GM18861 (cell line): Measurements from ENCODE around the gene ALG8.
"Not testable (repeated sequence)": the region's sequence is repeated elsewhere in the genome, so short reads cannot be mapped to it uniquely, and the experiment has no call there.

Source experiments
- ATAC-seq: cut with Tn5 transposase; IDR thresholded peaks from one replicate; pipeline ENCODE4 v1.9.1; 2021; ENCODE audit not compliant: unreplicated experiment

ALG8 gene

DNA sequence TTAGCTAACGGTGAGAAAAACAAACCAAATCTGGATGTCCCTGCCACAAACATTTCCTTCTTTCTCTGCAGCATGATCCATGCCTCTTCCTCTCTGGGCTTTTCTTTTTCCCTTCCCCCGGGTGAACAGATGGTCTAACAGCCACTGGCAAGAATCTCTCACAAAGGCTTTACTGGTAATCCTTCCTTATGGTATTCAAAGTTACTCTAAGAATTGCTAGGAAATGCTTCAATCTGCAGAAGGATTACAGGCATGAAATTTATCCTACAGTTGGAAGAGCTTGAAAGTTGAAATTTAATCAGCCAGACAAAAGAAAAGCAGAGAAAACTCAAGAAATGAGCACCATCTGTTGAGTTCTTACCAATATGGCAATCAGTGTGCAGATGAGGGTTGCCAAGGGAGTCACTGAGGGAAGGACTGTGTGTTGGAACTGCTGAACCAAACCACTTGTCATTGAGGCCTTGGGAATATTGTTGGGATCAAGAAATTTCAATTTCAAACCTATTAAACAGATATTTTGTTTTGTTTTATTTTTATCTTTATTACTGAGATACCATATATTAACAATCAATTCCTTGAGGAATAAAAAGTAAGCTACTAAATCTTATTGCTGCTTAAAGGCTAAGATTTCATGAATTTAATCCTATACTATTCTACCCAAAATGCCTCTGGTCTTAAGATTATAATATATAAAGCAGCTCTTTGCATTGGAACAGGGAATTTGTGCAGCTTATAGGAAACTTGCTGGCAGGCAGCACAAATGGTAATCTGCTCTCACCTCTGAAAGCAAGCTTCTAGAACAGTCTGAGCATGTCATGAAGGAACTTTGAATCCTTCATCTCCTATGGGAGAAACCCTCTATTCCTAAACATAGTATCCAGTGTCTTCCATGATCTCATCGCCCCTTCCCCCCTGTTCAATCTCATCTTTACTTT, 30.1 kb downstream of the ALG8 start:
- ATAC-seq: no peak

DNA sequence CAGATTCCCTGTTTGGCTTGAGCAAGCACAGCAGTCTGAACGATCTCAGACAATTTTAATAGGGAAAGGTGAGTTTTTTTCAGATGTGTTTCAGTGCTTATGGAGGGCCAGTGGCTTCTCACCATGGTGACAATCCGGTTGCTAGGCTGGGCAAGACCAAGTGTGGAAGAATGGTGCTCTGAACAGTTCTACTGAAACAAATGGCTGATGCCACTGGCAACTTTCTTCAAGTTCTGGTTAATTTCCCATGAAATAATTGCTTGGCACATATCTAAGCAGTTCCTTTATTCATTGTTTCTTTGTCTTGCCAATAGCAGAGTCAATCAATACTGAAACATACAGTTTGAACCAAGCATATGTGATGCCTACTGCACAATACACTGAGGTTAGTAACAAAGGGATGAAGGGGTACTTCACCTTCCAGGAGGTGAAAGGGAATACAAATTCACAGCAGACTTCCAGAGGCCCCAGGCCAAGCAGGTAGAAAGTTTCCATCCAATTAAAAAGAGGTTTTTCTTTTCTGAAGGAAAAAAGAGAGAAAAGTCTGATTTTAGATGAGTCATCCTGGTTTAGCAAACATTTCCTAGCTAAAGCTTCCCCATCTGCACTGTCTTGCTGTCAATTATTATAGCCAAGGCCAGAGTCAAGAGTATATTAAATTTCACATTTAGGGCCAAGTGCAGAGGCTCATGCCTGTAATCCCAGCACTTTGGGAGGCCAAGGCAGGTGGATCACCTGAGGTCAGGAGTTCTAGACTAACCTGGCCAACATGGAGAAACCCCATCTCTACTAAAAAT, 38.6 kb downstream of the ALG8 start:
- ATAC-seq: no peak

DNA sequence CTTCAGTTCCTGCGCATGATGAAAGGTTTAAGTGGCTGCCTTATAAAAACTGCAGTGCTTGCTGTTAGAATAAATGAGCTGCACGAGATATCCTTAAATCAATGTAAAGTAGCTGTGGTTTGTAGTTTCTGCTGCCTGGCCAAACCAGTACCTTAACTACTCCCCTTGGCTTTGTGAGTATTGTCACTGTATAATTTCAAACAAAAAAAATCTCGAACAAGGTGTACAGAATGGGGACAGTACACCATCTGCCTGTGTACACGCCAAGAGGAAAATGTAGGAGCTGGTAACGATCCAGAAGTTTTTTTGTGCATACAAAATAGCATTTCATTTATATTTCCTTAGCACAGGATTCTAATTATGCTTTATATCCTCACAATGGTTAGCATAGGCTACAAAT, 39.2 kb downstream of the ALG8 start:
- no peak for ATAC-seq

DNA sequence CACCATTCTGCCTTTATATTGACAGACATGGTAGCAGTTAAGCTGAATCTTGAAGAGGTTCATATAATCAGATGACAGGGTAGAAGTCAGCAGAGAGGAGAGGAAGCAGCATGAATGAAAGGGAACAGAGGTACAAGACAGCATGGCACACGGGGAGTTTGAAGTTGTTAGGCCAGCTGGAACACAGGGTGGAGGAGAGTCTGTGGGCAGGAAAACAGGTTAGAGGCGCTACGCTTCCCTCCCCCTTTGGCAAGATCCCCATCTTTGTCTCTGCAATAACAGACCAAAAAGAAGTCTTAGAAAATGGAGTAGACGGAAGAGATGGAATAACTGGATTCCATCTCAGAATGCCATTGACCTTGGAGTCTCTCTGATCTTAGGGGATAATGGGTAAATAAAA, 39.8 kb downstream of the ALG8 start:
- ATAC-seq: no peak

DNA sequence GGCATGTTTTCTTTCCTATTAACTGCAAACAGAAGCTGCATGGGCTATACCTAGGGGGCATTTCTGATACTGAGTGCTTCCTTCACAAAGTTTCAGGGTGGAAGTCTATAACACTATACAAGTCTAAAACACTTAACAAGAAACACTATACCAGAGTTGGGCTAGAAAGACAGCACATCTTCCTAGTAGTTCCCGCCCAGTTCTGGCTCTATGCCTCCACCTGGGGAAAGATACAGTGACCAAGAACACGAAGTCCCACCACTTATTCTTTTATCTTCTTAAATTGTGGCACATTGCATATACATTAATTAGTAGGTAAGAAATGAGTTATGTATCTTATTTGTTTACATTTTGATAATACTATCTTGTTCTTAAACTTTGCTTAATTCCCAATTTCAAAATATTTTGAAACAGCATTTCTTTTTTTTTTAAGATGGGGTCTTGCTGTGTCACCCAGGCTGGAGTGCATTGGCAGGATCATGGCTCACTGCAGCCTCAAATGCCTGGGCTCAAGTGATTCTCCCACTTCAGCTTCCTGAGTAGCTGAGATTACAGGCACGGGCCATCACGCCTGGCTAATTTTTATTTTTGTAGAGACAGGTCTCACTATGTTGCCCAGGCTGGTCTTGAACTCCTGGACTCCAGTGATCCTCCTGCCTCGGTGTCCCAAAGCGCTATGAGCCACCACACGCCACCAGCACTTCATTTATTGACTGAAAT, 41.6 kb downstream of the ALG8 start:
- no peak for ATAC-seq

DNA sequence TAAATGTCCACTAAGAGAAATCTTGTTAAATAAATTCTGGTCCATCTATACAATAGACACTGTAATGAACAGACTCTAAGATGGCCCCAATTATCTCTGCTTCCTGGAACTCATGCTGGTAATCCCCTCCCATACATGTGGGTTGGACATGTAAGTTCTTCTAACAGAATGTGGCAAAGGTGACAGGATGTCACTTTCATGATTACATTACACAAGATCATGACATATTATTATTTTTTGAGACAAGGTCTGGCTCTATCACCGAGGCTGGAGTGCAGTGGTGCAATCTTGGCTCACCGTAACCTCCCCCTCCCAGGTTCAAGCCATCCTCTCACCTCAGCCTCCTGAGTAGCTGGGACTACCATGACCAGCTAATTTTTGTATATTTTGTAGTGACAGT, 45.2 kb downstream of the ALG8 start:
- ATAC-seq: no peak

DNA sequence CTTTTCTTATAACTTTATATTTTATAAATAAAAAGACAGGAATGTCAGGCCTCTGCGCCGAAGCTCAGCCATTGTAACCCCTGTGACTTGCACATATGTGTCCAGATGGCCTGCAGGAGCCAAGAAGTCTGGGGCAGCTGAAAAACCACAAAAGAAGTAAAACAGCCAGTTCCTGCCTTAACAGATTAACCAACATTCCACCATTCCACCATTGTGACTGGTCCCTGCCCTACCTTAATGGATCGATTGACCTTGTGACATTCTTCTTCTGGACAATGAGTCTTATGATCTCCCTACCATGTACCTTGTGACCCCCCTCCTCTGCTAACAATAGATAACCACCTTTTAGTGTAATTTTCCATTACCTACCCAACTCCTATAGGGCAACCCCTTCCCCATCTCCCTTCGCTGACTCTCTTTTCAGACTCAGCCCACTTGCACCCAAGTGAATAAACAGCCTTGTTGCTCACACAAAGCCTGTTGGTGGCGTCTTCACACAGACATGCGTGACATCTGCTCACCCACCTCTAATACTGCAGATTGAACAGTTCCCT, 52.8 kb downstream of the ALG8 start:
- not testable (repeated sequence) for ATAC-seq

DNA sequence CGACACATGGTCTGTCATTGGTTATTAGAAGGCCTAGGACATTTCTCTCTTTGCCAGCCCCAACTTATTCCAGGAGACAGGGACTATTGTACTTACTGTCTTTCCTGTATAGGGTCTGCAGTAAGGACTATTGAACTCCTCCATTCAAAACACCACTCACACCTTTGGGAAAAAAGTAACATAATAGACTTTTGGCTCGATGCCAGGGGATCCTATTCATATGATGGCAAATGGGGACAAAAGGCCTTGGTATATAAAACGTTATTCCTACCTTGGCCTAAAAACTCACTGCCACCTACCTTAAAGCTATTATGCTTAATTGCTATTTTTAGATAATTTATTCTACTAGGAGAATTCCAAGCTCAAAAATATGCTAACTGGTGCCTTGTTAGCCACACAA, 53.5 kb downstream of the ALG8 start:
- no peak for ATAC-seq

DNA sequence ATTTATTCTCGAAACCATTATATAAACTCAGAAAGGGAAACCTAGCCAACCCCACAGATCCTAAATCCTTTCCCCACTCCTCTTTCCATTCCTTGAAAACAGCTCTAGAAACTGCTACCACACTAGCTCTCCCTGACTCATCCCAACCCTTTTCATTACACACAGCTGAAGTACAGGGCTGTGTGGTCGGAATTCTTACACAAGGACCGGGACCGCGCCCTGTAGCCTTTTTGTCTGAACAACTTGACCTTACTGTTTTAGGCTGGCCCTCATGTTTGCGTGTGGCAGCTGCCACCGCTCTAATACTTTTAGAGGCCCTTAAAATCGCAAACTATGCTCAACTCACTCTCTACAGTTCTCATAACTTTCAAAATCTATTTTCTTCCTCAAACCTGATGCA, 54.9 kb downstream of the ALG8 start:
- not testable (repeated sequence) for ATAC-seq

DNA sequence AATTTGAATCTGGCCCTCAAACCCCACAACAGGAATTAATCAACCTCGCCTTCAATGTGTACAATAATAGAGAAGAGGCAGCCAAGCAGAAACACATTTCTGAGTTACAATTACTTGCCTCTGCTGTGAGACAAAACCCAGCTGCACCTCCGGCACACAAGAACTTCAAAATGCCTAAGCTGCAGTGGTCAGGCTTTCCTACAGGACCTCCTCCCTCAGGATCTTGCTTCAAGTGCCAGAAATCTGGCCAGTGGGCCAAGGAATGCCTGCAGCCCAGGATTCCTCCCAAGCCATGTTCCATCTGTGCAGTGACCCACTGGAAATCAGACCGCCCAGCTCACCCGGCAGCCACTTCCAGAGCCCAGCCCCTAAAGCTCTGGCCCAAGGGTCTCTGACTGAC, 56.4 kb downstream of the ALG8 start:
- no peak for ATAC-seq

DNA sequence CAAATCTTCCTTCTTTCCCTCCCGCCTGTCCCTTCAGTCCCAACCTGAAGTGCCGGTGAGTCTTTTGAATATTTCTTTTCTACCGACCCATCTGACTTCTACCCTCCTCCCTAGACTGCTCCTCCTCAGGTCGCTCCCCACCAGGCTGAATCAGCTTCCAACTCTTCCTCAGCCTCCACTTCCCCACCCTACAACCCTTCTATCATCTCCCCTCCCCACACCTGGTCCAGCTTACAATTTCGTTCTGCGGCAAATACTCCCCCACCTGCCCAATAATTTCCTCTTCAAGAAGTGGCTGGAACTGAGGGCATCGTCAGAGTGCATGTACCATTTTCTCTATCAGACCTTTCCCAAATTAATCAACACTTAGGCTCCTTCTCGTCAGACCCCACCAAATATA, 57.3 kb downstream of the ALG8 start:
- ATAC-seq: no peak

DNA sequence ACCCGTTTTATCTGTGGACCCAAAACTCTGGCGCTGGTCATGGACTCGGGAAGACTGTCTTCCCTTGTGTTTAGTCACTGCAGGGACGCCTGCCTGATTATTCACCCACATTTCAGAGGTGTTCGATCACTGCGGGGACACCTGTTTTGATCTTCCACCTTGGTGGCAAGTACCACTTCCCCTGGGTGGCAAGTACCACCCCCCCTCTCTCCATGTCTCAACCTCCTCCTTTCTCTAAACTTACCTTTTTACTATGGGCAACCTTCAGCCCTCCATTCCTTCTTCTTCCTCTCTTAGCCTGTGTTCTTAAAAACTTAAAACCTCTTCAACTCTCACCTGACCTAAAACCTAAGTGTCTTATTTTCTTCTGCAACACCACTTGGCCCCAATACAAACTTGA, 57.8 kb downstream of the ALG8 start:
- no peak for ATAC-seq

DNA sequence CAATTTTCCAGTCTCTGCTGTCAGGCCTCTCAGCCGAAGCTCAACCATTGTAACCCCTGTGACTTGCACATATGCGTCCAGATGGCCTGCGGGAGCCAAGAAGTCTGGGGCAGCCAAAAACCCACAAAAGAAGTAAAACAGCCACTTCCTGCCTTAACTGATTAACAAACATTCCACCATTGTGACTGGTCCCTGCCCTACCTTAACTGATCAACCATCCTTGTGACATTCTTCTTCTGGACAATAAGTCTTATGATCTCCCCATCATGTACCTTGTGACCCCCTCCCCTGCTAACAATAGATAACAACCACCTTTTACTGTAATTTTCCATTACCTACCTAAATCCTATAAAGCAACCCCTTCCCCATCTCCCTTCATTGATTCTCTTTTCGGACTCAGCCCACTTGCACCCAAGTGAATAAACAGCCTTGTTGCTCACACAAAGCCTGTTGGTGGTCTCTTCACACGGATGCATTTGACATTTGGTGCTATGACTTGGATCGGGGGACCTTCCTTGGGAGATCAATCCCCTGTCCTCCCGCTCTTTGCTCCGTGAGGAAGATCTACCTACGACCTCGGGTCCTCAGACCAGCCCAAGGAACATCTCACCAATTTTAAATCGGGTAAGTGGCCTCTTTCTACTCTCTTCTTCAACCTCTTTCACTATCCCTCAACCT, 58.5 kb downstream of the ALG8 start:
- ATAC-seq: no peak

DNA sequence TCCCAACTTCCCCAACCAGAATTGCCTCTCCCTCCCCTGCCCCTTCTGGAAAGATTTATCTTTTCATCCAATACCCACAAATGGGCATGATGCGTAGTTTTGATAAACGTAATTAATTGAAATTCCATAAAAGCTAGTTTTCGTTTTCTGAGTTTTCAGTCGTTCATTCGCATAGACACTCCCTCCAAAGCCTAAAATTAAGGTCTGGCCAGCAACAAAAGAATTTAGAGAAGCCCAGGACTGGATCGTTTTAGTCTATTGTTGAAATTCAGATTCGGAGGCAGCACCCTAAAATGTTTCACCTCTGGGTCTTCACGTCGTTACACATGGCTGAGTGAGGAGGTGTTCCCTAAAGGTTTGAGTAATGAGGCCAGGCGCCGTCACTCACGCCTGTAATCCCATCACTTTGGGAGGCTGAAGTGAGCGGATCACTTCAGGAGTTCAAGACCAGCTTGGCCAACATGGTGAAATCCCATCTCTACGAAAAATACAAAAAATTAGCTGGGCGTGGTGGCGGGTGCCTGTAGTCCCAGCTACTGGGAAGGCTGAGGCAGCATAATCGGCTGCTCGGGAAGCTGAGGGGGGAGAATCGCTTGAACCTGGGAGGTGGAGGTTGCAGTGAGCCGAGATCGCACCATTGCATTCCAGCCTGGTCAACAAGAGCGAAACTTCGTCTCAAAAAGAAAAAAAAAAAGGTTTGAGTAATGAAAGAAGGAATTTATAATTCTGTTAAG, 59.2 kb downstream of the ALG8 start:
- no peak for ATAC-seq

DNA sequence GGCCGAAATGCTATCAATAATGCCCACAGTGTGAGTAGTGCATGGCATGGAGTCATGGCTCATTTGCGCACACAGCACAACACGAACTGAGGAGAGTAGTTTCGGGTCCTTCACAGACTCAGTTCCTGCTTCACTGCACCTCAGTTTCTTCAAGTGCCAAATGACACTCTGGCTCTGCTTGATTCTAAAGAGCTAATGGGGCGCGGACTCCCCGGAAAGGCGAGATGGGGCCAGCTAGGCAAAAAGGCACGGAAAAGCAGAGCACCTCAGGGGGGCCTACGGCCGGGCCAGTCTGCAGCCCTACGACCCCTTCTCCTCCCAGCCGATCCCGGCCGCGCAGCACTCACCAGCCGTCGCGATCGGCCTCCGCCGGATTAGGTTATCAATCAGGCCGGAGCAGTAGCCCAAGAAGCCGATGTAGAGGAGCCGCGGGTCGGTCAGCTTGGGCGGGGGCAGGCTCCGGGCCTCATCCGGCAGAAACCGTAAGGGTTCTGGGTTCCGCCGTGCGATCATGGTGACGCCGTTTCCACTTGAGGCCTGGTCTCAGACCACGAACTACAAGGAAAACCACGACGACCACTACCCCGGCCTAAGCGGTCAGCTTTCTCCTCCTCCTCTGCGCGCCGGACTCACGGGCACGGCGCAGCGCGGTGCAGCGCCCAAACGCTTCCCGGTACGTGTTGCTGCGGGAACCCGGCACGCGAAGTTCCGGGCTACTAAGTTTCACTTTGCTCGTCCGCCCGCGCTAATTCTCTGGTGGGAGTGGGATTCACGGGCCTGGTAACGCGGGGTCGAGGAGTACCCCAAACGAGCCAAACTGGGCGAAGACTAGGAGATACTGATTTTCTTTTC, 60.0 kb downstream of the ALG8 start, which contains the start of gene NDUFC2:
NDUFC2 (minus strand) TSS at position 631 of the 852 bp plus-strand sequence; CDS start at position 513, 118 bp downstream.
- peak; percentile 55 for ATAC-seq

DNA sequence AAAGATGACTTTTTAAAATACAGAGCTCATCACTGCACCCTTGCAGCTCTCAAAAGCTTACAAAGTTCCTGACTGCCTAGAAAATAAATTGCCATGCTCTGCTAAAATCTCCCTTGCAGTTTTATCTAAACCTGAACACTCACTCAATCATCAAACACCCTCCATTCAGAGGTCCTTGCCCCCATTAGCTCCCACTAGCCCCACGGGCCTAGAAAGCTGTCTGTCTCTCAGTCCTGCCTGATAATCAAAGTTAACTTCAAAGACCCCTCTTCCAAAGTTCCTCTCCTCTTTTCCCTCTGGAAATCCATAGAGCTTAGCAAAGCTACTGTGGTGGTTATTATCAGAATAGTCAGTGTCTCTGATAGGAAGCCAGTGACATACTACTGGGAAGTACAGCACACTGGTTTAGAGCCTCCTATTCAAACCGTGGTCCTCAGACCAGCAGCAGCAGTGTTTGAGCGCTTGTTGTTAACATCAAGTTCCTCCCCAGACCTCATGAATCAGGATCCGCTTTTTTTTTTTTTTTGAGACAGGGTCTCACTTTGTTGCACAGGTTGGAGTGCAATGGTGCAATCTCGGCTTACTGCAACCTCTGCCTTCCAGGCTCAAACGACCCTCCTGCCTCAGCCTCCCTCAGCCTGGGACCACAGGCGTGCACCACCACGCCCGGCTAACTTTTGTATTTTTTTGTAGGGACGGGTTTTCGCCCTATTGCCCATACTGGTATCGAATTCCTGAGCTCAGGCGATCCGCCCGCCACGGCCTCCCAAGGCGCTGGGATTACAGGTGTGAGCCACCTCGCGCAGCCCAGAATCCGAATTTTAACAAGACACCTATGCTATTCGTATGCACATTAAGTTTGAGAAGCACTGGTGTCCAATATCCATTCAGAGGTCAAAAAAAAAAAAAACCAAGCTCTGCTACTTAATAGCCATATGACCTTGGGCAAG, 60.9 kb downstream of the ALG8 start:
- no peak for ATAC-seq

DNA sequence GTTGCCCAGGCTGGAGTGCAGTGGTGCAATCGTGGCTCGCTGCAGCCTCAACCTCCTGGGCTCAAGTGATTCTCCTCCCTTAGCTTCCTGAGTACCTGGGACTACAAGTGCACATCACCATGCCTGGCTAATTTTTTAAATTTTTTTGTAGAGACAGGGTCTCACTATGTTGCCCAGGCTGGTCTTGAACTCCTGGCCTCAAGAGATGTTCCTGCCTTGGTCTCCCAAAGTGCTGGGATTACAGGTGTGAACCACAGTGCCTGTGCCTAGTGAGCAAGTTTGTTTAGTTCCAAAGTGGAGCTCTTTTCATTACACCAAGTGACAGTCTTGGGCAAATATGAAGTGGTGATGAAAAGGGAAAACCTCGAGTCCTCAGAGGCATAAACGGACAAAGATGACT, 61.8 kb downstream of the ALG8 start:
- not testable (repeated sequence) for ATAC-seq
